GM21423 (cell line): ENCODE data around the gene CXCR6.
A peak's percentile ranks its signal among the peaks of the same experiment; 100 is the strongest.
"Not testable (repeated sequence)": the region's sequence is repeated elsewhere in the genome, so short reads cannot be mapped to it uniquely, and the experiment has no call there.

Experiments used
- ATAC-seq: cut with Tn5 transposase; IDR thresholded peaks from one replicate; pipeline ENCODE4 v1.9.1; 2021; ENCODE audit warnings: mild to moderate bottlenecking, moderate library complexity; ENCODE audit not compliant: unreplicated experiment

Gene CXCR6

DNA sequence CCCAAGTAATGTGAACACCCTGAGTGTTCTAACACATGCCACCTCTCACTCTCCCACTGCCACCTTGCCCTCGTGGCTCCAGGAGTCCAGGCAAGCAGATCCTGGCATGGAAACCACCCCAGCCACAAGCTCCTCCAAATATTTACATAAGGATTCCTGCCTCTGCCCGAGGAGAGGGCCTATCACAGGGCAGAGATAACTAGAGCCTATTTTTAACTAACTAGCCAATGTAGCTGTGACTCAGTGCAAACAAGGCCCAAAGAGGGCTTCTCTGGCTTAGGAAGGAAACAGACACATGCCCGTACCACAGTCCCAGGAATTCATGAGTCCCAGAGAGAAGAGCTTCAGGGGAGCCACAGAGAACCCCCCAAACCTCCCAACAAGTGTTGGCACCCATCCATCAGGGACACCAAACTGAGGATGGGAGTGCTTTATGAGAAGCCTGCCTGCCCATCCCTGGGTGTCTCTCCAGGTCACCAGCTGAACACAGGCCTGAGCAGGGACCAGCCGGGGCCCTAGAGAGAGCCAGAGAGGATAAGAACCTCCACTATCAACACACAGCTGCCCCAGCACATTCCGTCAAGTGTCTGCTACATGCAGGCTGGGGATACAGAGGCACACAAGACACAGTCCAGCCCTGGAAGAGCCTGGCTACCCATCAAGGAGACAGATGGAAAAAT, 43.2 kb downstream of the CXCR6 start:
- no peak for ATAC-seq

- no peak for ATAC-seq
These were observed 44.4 kb downstream of the CXCR6 start for GRCh38 chr3:45987368-45988291.

DNA sequence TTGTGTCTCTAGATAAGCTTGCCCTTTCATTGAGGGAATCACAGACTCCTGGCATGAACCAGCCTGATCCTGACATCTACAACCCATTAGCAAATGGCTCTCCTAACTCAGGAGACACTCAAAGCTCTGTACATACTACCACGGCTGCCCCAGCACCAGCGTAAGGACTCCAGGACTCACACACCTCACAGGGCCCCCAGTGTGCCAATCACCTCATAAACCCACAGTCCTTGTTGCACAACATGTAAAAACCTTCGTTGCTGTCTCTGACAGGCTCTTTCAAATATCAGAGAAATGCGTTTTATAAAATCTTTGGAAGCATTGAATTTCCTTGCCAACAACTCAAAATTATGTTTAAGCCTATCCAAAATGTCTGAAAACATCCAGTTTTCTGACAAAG, 45.1 kb downstream of the CXCR6 start:
- no peak for ATAC-seq

DNA sequence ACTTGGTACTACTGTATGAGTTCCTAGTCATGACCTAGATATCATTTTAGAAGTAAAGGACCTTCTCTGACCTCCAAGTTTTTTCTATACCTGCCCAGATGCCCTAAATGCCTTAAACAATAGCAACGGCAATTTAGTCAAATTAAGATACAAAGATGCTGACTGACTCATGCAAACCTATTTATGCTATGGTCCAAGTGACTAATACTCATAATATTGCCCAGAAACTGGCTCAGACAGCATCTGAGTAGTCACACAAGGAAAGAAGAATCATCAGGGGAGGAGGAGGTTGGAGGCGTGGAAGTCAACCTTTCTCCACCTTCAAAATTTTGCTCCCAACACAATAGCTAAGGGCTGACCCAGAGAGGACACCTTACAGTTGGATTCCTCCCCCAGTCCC, 45.5 kb downstream of the CXCR6 start:
- no peak for ATAC-seq

DNA sequence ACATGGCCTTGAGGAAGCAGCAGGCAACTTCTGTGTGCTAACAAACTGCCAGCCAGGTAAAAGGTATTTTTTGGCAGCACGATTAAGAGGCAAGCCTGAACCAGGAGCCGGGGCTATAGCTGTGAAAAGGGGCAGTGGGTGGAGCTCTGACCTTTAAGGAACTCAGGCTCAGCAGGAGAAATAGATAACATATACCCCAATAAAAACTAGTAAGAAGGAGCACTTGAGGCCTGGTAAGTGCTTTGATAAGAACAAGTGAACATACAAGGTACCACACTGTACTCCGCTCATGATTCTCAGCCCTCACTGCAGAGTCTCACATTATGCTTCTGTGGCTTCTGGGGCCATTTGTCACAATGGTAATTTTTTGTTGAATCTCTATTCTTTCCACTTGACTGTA, 46.9 kb downstream of the CXCR6 start:
- ATAC-seq = no peak

GRCh38 chr3:45991341-45991740, 48.1 kb downstream of the CXCR6 start:
- no peak for ATAC-seq

GRCh38 chr3:45992133-45992729, 49.0 kb downstream of the CXCR6 start:
- no peak for ATAC-seq

GRCh38 chr3:45992821-45993221, 49.6 kb downstream of the CXCR6 start:
- ATAC-seq = no peak

GRCh38 chr3:45993421-45994027, 50.3 kb downstream of the CXCR6 start:
- no peak for ATAC-seq

DNA sequence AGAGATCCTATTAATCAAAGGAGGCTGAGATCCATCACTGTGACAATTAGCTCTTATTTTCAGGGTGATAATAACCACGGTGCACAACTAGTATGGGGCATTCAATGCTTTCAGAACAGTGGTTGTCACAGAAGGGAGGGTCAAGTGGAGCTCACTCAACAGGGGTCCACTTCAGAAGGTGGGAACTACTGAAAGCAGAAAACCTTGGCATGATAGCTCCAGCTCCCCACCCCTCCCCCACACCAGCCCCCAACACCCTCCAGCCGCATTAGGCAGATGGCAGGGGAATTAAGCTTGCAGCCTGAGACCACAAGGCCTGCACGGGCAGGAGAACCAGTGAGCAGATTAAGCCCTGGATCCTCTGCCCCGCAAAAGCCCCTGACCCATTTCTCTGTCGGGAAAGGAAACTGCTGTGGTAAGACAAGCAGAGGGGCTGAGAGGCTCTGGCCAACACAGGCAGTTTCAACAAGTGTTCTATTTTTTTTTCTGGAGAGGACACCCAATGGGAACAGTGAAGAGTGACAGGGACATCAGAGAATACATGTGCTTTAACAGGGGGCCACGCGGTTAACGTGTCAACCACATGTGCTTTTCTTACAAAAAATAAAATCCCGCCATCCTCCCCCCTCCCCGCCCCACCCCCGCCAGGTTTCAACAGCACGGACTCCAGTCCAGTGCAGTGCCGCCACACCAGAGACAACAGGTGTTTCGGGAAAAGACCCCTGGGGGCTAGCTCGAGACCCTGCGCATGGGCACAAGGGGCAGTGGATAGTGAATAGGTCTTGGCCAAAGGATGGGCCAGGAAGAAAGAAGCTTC, 51.4 kb downstream of the CXCR6 start:
- ATAC-seq = no peak

DNA sequence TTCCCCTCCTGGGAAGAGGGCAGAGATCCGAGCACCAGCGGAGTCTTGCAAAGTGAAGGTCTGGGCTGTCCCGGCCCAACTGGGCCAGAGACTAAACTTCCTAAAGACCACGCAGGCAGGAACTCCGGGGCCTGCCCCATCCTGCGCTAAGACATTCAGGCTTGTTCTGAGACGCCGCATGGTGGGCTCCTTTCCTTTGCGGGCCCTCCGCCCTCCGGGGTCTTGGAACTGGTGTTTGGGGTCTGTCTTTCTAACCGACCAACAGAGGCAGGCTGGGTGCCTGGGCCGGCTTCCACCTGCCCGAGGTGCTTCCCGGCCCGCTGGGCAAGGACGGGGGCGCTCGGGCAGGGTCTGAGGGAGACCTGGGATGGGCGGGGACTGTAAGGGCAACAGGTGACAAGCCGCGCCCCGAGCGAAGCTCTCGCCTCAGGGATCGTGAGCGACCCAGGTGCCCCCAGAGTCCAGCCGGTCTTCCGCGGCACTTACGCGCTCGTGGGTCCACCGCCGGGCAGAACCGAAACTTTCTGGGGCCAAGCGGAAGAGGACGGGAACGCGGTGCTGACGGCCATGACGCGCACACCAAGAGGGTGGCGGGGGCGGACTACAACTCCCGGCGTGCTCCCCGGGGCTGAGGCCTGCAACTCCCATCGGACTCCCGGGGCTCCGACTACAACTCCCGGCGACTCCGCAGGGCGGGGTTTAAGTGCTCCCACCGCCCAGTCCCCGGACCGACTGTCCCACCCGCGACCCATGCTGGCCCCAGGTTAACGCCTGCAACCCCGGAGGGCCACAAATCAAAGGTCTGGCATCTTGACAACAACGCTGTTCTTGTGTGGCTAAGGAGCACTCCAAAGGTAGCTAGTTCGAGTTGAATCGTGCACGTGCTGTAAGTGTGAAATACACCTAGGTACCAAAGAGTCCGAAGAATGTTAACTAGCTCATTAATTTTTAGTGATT, 52.2 kb downstream of the CXCR6 start, which contains the start of gene FYCO1:
Gene FYCO1, minus strand, starts transcription at position 589 of the 957 bp plus-strand sequence. CDS start 10,914 bp downstream, outside the sequence.
- ATAC-seq = peak; percentile 88

- not testable (repeated sequence) for ATAC-seq
These were observed 54.2 kb downstream of the CXCR6 start for GRCh38 chr3:45997499-45997898.

GRCh38 chr3:45997942-45998341, 54.7 kb downstream of the CXCR6 start:
- no peak for ATAC-seq
